GM12892 (cell line): ENCODE data around the gene FEM1C. TPM values are rescaled to one million over a fixed set of nuclear protein-coding genes. Genes with fewer than 3 reads are reported as not detected.

Experiments used
- DNase-seq: peaks from one replicate; pipeline ENCODE4 v3.0.0; 2011; ENCODE audit not compliant: insufficient read length
- FAIRE-seq: peaks from 2 replicates; lab custom pipeline; 2011; peaks lifted over from hg19 to GRCh38; lab: Jason Lieb, UNC
- POLR2A ChIP-seq: IDR thresholded peaks from 2 replicates; pipeline ENCODE4 v1.6.1; 2011; ENCODE audit warnings: low read depth, low read length, control low read depth
- POLR2AphosphoS5 ChIP-seq: IDR thresholded peaks from 2 replicates; pipeline ENCODE4 v1.6.1; 2011; ENCODE audit warnings: low read depth, low read length, control low read depth
- TAF1 ChIP-seq: IDR thresholded peaks from 2 replicates; pipeline ENCODE4 v1.6.1; 2011; ENCODE audit warnings: low read depth, mild to moderate bottlenecking, control low read depth, low read length, borderline replicate concordance
- polyA plus RNA-seq: library from polyadenylated mRNA; unstranded; fragments of >200 nt; gene quantifications from one replicate; pipeline ENCODE4 v1.2.1, GENCODE V29; 2012; ENCODE audit warnings: missing spikeins, inconsistent platforms; ENCODE audit not compliant: missing spikeins

FEM1C gene
- 11.9 TPM for polyA plus RNA-seq

DNA sequence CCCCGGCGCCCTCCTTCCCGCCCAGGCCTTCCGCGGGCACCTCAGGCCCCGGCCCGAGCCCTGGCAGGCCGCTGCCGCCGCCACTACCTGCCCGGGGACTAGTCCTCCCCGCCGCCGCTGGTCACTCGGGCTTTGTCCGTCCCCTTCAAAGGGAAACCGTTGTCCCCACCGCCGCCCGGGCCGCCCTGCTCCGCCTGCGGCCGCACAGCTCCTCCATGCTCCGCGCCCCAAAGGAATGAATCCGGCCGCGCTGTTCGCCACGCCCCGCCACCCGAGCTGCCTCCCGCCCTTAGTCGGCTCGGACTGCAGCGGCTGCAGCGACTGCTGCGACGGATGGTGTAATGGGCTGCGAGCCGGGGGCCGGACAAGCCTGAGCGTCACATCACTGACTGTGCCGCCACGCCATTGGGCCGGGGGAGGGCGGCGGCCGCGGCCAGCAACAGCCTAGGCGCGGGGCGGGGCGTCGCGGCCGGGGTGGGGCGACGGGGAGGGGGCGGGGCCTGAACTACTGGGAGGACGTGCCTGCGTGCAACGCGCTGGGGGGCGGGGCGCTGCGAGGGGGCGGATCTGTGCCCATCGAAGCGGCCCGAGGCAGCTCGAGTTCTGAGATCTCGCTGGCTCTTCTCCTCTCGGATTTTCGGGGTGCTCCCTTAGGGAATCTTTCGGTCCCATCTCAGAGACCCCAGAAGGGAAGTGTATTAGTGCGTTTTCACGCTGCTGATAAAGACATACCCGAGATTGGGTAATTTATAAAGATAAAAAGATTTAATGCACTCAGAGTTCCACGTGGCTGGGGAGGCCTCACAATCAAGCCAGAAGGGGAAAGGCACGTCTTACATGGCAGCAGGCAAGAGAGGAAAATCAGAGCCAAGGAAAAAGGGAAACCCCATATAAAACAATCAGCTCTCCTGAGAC lies at the start of gene FEM1C:
Gene FEM1C (minus strand): TSS at position 340 of the 915 bp plus-strand sequence. CDS start 1,282 bp downstream, outside the sequence.
- TF ChIP-seq POLR2AphosphoS5 (peak; percentile 95), POLR2A (peak; percentile 97), TAF1 (peak; percentile 96)
- peak; percentile 99 for FAIRE-seq
- peak; percentile 80 for DNase-seq

GRCh38 chr5:115589043-115589442 lies 44.5 kb upstream of the FEM1C start:
- FAIRE-seq (no peak), DNase-seq (no peak)
- TF ChIP-seq POLR2AphosphoS5 (no peak), POLR2A (no peak), TAF1 (no peak)

- FAIRE-seq (no peak), DNase-seq (no peak)
- no peak for TF ChIP-seq POLR2A
- TF ChIP-seq TAF1 = no peak
These were observed 44.1 kb upstream of the FEM1C start for GRCh38 chr5:115588640-115589039.

GRCh38 chr5:115586525-115587146 lies 42.1 kb upstream of the FEM1C start:
- DNase-seq (no peak), FAIRE-seq (no peak)
- TF ChIP-seq TAF1 (no peak), POLR2AphosphoS5 (no peak), POLR2A (no peak)

DNA sequence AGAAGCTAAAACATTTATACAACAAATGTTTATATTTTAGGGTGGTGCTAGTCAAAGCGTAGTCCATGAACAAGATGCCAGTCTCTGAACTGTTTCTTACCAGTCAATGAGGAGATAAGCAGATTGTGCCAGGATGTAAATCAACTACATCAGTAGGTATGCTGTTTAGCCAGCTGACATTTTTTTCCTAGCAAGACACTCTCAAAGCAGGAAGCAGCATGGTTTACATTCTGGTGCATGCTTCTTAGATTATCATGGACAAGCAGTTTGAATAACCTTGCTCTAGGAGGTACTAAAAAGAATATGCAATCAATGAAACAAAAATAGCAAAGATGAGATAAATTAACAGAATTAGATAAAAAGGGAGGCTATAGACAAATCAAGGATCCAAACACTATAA lies 40.7 kb upstream of the FEM1C start:
- no peak for DNase-seq
- TF ChIP-seq TAF1 (no peak), POLR2A (no peak), POLR2AphosphoS5 (no peak)
- FAIRE-seq = peak; percentile 17

- no peak for DNase-seq
- TF ChIP-seq POLR2A (no peak), TAF1 (no peak), POLR2AphosphoS5 (no peak)
- FAIRE-seq = no peak
These were observed 39.9 kb upstream of the FEM1C start for GRCh38 chr5:115584501-115584900.

- peak; percentile 5 for FAIRE-seq
- TF ChIP-seq POLR2A = no peak
- TF ChIP-seq POLR2AphosphoS5 = no peak
- no peak for TF ChIP-seq TAF1
- no peak for DNase-seq
These were observed 38.9 kb upstream of the FEM1C start for GRCh38 chr5:115583474-115583873.

DNA sequence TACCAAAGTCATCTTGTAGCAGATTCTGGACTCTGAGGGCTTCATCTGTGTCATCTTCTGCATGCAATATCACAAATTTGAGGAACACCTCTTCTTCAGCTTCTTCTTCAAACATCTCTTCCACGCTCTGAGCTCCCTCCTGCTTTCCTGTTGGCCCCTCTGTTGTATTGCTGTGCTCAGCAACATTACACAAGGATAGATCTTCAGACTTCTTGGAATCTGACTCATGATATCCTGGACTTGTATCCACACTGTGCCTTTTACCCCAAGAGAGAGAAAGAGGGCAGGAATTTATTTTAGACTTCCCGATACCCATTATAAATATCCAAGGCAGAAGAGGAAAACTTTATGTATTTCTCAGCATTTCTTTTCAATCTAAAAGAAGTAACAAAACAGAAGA lies 36.4 kb upstream of the FEM1C start:
- no peak for FAIRE-seq
- no peak for DNase-seq
- TF ChIP-seq POLR2A (no peak), TAF1 (no peak), POLR2AphosphoS5 (no peak)

DNA sequence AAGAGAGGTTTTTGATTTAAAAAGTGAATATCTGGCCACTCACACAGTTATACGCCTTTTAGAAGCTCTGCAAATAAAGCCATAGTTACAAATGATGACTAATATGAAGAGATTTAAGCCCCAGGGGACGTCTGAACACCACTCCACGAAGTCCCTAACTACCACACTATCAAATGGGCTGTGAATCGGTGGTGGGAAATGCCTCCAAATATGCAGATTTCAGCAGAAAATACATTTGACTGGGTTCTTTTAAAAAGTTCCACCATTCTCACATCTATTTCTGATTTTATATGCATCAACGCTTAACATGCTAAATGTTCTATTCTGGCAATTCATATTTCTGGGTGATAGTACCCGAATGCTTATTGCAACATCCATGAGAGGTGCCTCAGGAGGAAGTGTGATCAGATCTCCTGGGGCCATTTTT lies 35.2 kb upstream of the FEM1C start:
- no peak for DNase-seq
- FAIRE-seq = peak; percentile 87
- TF ChIP-seq POLR2AphosphoS5 (no peak), POLR2A (no peak), TAF1 (no peak)

DNA sequence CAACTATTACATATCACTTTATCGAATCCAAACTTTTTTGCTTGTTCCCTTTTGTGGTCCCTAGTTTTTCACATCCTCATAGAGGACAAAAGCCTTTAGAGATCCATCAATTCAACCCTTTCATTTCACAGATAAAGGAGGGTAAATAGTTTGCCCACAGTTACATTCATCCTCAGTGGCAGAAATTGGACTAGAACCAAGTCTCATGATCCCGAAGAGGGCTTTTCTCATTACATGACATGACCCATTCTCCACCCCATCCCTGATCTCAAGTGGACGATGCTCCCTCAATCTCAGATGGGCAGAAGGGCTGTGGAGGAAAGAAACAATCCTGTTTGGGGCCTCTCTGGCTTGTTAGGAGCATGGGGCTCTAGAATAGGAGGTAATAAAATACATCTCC lies 34.6 kb upstream of the FEM1C start:
- DNase-seq = no peak
- TF ChIP-seq POLR2A (no peak), POLR2AphosphoS5 (no peak), TAF1 (no peak)
- FAIRE-seq = peak; percentile 36

DNA sequence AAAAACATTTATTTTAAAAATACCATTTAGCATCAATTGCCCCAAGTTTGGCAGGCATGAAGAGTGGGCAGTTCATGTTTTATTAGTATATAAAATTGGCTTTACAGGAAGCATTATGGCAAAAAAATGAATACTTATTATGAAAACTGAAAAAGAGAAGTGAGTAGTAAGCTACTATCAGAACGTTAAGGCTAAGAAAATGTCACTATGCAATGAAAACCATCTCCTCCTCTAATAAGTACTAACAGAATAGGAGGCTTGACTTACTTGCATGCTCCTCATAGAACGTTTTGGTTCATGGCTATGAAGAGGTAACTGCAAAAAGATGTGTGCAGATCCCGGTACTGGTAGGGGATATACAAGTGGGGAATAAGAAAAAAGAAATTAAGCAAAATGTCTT lies 34.1 kb upstream of the FEM1C start:
- DNase-seq (no peak), FAIRE-seq (peak; percentile 83)
- TF ChIP-seq POLR2AphosphoS5 (no peak), TAF1 (no peak), POLR2A (no peak)

- peak; percentile 5 for FAIRE-seq
These were observed 33.2 kb upstream of the FEM1C start for GRCh38 chr5:115577741-115578140.

More at GRCh38 chr5:115577741-115578140, 33.2 kb upstream of the FEM1C start:
- DNase-seq = no peak
- no peak for TF ChIP-seq POLR2AphosphoS5
- TF ChIP-seq TAF1 = no peak
- no peak for TF ChIP-seq POLR2A
